ENCODE data around the gene ERC2. TPM values are rescaled to one million over a fixed set of nuclear protein-coding genes. Genes with fewer than 3 reads are reported as not detected.

ERC2 gene
- total RNA-seq, 1 donor from 2014 or later, result 0.11 TPM

- H3K9me3 ChIP-seq, result no peaks in the 10 kb centered on the region
- no peak for TF ChIP-seq CTCF (IDR thresholded peaks at IDR 0.05)
- H3K27me3 ChIP-seq, result no peaks in the 10 kb centered on the region
- H3K4me3 ChIP-seq, result no peak overlapping the region
- intact Hi-C loops (cut with DNase I), result no loop called here
- H3K36me3 ChIP-seq, result no peaks in the 10 kb centered on the region
- no peak for DNase-seq (ENCODE audit: low spot score in 2 of 2)
- H3K4me1 ChIP-seq, result no peaks in the 10 kb centered on the region
- H3K27ac ChIP-seq, result no peak overlapping the region
Measured at GRCh38 chr3:55565521-55565920, 902.7 kb downstream of the ERC2 start.

GRCh38 chr3:55564726-55565125 is 903.5 kb downstream of the ERC2 start:
- DNase-seq (ENCODE audit: low spot score in 2 of 2), result no peak
- H3K27me3 ChIP-seq, result no peaks in the 10 kb centered on the region
- no peaks in the 10 kb centered on the region for H3K36me3 ChIP-seq
- TF ChIP-seq CTCF (IDR thresholded peaks at IDR 0.05), result no peak
- H3K4me1 ChIP-seq, result no peaks in the 10 kb centered on the region
- intact Hi-C loops (cut with DNase I), result no loop called here
- no peak overlapping the region for H3K4me3 ChIP-seq
- H3K9me3 ChIP-seq, result no peaks in the 10 kb centered on the region
- no peak overlapping the region for H3K27ac ChIP-seq

- no peaks in the 10 kb centered on the region for H3K4me1 ChIP-seq
- H3K36me3 ChIP-seq, result no peaks in the 10 kb centered on the region
- no peak for TF ChIP-seq CTCF (IDR thresholded peaks at IDR 0.05)
- no peak overlapping the region for H3K27ac ChIP-seq
- intact Hi-C loops (cut with DNase I), result no loop called here
- no peaks in the 10 kb centered on the region for H3K27me3 ChIP-seq
- H3K4me3 ChIP-seq, result no peak overlapping the region
- H3K9me3 ChIP-seq, result no peaks in the 10 kb centered on the region
- no peak for DNase-seq (ENCODE audit: low spot score in 2 of 2)
Measured at GRCh38 chr3:55562700-55563099, 905.6 kb downstream of the ERC2 start.

GRCh38 chr3:55559500-55560423 is 908.5 kb downstream of the ERC2 start:
- Histone ChIP-seq H3K4me1 (no peaks in the 10 kb centered on the region), H3K4me3 (no peak overlapping the region), H3K9me3 (no peaks in the 10 kb centered on the region), H3K27ac (no peak overlapping the region), H3K27me3 (no peaks in the 10 kb centered on the region), H3K36me3 (no peaks in the 10 kb centered on the region)
- no peak for DNase-seq (ENCODE audit: low spot score in 2 of 2)
- intact Hi-C loops (cut with DNase I), result no loop called here
- TF ChIP-seq CTCF (IDR thresholded peaks at IDR 0.05), result no peak

GRCh38 chr3:55558316-55558715 is 910.0 kb downstream of the ERC2 start:
- no peak for TF ChIP-seq CTCF (IDR thresholded peaks at IDR 0.05)
- no peak for DNase-seq (ENCODE audit: low spot score in 2 of 2)
- Histone ChIP-seq H3K4me1 (no peaks in the 10 kb centered on the region), H3K9me3 (no peaks in the 10 kb centered on the region), H3K27me3 (no peaks in the 10 kb centered on the region), H3K27ac (no peak overlapping the region), H3K4me3 (no peak overlapping the region), H3K36me3 (no peaks in the 10 kb centered on the region)
- intact Hi-C loops (cut with DNase I), result no loop called here
